GM10248 (cell line): Measurements from ENCODE around the gene YIPF2.

Experiments
- CTCF ChIA-PET: fragments of 300-600 bp; sonication (Branson Sonifier 250); formaldehyde crosslinking; extraction: SDS; loops from one replicate; lab custom pipeline; 2021; ENCODE audit warnings: antibody characterized with exemption; lab: Yijun Ruan, JAX
- POLR2A ChIA-PET: fragments of 350-650 bp; sonication (Branson Sonifier 250); formaldehyde crosslinking; extraction: SDS; loops from one replicate; lab custom pipeline; 2020; ENCODE audit warnings: antibody characterized with exemption; lab: Yijun Ruan, JAX
- DNase-seq: peaks from one replicate; pipeline ENCODE4 v3.0.0; 2012; ENCODE audit errors: extremely low spot score
- TF ChIP-seq, protein P1 (sequence below): IDR thresholded peaks from 2 replicates; pipeline ENCODE4 v1.5.1; 2012; ENCODE audit warnings: mild to moderate bottlenecking, low read depth; ENCODE audit errors: extremely low read depth, missing control alignments, control extremely low read depth

YIPF2 gene

DNA sequence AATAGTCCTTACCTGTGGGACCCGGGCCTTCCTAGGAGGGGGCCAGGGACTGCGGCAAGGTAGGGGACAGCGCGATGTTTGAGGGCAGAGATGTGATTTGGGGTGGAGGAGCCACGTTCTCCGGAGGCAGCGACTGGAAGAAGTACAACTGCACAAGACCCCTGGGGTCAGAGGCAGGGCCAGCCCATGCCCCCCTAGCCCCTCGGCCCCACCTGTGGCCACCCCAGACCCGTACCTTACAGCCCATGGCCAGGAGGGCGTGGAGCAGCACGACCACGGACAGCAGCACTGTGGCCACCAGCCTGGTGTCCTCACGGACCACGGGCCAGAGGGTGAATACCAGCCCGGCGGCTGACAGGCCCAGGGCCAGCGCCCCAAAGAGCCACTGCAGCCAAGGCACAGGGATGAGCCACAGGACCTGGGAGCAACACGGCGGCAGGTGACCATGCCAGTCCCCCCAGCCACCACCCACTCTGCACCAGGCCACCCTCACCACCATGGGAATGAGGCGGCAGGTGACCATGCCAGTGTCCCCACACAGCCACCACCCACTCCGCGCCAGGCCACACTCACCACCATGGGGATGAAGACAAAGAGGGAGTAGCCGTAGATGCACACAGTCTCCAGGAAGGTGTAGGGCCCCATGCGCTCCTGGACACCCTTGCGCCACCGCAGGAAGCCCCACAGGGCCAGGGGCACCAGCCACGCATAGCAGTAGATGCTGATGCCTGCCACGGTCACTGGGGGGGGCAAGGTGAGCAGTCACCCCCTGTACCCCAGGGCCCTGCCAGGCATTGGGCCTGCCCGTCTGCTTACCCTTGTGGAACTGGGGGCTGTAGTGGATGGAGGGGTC is 5.0 kb downstream of the YIPF2 start:
- TF ChIP-seq, protein P1, sequence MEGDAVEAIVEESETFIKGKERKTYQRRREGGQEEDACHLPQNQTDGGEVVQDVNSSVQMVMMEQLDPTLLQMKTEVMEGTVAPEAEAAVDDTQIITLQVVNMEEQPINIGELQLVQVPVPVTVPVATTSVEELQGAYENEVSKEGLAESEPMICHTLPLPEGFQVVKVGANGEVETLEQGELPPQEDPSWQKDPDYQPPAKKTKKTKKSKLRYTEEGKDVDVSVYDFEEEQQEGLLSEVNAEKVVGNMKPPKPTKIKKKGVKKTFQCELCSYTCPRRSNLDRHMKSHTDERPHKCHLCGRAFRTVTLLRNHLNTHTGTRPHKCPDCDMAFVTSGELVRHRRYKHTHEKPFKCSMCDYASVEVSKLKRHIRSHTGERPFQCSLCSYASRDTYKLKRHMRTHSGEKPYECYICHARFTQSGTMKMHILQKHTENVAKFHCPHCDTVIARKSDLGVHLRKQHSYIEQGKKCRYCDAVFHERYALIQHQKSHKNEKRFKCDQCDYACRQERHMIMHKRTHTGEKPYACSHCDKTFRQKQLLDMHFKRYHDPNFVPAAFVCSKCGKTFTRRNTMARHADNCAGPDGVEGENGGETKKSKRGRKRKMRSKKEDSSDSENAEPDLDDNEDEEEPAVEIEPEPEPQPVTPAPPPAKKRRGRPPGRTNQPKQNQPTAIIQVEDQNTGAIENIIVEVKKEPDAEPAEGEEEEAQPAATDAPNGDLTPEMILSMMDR, result no peak
- ChIA-PET POLR2A (no interaction called here), CTCF (interaction anchor here (1.0 to 2.7 kb wide), 2 partner anchors 12 to 18 kb away, joined by 4 to 16 read pairs; no protein-coding TSS in a partner anchor)
- no peak for DNase-seq

DNA sequence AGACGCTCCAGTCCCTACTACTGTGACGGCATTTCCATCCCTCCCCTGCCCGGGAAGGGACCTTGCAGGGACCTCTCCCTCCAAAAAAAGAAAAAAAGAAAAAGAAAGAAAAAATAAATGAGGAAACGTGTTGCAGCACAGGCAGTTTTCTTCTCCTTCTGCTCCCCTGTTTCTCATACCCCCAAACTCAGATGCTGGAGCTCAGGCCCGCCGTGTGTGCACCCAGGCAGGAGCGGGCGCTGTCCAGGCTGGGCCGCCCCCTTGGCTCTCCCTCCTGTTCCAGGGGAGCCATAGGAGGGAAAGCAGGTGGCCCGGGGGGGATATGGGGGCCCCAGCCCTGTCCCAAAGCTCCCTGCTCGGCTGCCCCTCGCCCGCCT is 5.8 kb downstream of the YIPF2 start:
- CTCF ChIA-PET, result interaction anchor here (1.0 to 1.2 kb wide), 2 partner anchors 15 to 19 kb away, joined by 3 to 4 read pairs; no protein-coding TSS in a partner anchor
- no peak for DNase-seq
- POLR2A ChIA-PET, result no interaction called here
- TF ChIP-seq, protein P1, result no peak

DNA sequence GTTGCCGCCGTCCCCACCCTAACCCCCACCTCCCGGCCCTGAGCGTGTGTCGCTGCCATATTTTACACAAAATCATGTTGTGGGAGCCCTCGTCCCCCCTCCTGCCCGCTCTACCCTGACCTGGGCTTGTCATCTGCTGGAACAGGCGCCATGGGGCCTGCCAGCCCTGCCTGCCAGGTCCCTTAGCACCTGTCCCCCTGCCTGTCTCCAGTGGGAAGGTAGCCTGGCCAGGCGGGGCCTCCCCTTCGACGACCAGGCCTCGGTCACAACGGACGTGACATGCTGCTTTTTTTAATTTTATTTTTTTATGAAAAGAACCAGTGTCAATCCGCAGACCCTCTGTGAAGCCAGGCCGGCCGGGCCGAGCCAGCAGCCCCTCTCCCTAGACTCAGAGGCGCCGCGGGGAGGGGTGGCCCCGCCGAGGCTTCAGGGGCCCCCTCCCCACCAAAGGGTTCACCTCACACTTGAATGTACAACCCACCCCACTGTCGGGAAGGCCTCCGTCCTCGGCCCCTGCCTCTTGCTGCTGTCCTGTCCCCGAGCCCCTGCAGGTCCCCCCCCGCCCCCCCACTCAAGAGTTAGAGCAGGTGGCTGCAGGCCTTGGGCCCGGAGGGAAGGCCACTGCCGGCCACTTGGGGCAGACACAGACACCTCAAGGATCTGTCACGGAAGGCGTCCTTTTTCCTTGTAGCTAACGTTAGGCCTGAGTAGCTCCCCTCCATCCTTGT is 6.4 kb downstream of the YIPF2 start:
- DNase-seq, result no peak
- ChIA-PET POLR2A (no interaction called here), CTCF (interaction anchor here (1.0 to 1.2 kb wide), 2 partner anchors 15 to 20 kb away, joined by 3 to 4 read pairs; no protein-coding TSS in a partner anchor)
- TF ChIP-seq, protein P1, result no peak

DNA sequence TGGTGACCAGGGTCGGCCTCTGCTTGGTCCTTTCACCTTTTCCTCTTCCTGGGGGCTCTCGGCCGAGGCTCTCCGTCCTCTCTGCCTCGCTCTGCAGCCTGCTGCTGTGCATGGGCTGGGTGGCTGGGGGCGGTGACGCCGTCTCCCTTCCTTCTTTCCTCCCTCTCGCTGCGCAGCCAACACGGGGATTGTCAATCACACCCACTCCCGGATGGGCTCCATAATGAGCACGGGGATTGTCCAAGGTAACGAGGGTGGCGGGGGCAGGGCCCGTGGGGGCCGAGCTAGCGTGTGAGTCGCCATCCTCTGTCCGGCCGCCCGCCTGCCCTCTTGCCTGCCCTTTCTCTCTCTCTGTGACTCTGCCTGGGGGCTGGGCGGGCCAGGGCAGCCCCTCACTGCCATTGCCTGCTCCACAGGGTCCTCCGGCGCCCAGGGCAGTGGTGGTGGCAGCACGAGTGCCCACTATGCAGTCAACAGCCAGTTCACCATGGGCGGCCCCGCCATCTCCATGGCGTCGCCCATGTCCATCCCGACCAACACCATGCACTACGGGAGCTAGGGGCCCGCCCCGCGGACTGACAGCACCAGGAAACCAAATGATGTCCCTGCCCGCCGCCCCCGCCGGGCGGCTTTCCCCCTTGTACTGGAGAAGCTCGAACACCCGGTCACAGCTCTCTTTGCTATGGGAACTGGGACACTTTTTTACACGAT is 7.1 kb downstream of the YIPF2 start:
- CTCF ChIA-PET, result interaction anchor here (1.2 kb wide), 1 partner anchor 16 kb away, joined by 3 read pairs; no protein-coding TSS in a partner anchor
- POLR2A ChIA-PET, result no interaction called here
- TF ChIP-seq, protein P1, result no peak
- DNase-seq, result no peak

DNA sequence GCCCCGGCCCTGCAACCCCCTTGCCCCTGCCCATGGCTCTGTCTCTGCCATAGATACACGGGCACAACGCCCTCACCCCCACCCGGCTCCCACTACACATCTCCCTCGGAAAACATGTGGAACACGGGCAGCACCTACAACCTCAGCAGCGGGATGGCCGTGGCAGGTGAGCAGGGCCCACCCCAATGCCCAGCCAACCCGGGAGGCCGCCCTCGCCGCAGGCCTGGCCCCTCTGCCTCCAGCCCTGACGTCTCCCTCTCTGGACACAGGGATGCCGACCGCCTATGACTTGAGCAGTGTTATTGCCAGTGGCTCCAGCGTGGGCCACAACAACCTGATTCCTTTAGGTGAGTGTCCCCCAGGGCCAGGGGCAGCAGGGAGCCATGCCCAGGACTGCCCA is 7.7 kb downstream of the YIPF2 start:
- DNase-seq, result no peak
- TF ChIP-seq, protein P1, result no peak
- ChIA-PET POLR2A (no interaction called here), CTCF (no interaction called here)

DNA sequence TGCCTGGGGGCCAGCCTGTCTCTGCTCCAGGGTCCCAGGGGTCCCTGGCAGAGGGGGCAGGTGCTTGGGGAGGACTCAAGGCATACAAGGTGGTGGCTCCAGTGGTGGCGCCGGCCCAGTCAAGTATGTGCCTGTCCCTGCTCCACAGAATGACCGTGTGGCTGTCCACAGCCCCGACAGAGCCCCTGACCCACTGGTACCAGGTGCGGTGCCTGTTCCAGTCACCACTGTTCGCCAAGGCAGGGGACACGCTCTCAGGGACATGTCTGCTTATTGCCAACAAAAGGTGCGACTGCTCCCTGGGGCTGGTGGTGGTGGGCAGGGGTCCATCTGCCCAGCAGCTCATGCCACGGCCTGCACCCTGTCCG is 8.2 kb downstream of the YIPF2 start:
- DNase-seq, result no peak
- CTCF ChIA-PET, result no interaction called here
- TF ChIP-seq, protein P1, result no peak
- POLR2A ChIA-PET, result no interaction called here
